Suprapubic skin (tissue), 4 donors: Measurements from ENCODE around the gene ANO9. TPM values are rescaled to one million over a fixed set of nuclear protein-coding genes. Genes with fewer than 3 reads are reported as not detected.

Source experiments
- DNase-seq, 2 donors: peaks; one replicate each; pipeline ENCODE4 v3.0.0-alpha.2; 2019; ENCODE audit warnings: low spot score in 2 of 2
- H3K27ac ChIP-seq: fragments of 200-600 bp; sonication (generic); one replicate; pipeline ENCODE4 v1.5.1; 2019
- H3K27me3 ChIP-seq: fragments of 200-600 bp; sonication (generic); one replicate; pipeline ENCODE4 v1.5.1; 2019
- H3K36me3 ChIP-seq: fragments of 200-600 bp; sonication (generic); one replicate; pipeline ENCODE4 v1.5.1; 2019
- H3K4me1 ChIP-seq: fragments of 200-600 bp; sonication (generic); one replicate; pipeline ENCODE4 v1.5.1; 2019
- H3K4me3 ChIP-seq: fragments of 200-600 bp; sonication (generic); one replicate; pipeline ENCODE4 v1.5.1; 2019; ENCODE audit warnings: mild to moderate bottlenecking
- H3K9me3 ChIP-seq: fragments of 200-600 bp; sonication (generic); one replicate; pipeline ENCODE4 v1.5.1; 2019
- CTCF ChIP-seq, 2 donors: fragments of 200-600 bp in 1 of 2; fragments of 450-650 bp in 1 of 2; sonication (generic) in 1 of 2; IDR thresholded peaks; one replicate each; pipeline ENCODE4 v1.5.1; 2016 to 2019; ENCODE audit warnings: antibody characterized with exemption in 2 of 2, mild to moderate bottlenecking in 1 of 2, moderate library complexity in 1 of 2
- EP300 ChIP-seq: sonication (generic); formaldehyde crosslinking; IDR thresholded peaks from one replicate; pipeline ENCODE4 v1.6.1; 2017; ENCODE audit warnings: antibody characterized with exemption
- POLR2A ChIP-seq, 2 donors: fragments of 450-650 bp; IDR thresholded peaks; one replicate each; pipeline ENCODE4 v1.6.1; 2017; ENCODE audit warnings: antibody characterized with exemption in 2 of 2, mild to moderate bottlenecking in 2 of 2, moderate library complexity in 2 of 2
- POLR2AphosphoS5 ChIP-seq, 3 donors: sonication (generic); formaldehyde crosslinking; IDR thresholded peaks; one replicate each; pipeline ENCODE4 v1.6.1; 2017; ENCODE audit warnings: antibody characterized with exemption in 3 of 3
- WGBS: methylation state at CpG from one replicate; pipeline ENCODE4 v1.1.5; 2018; 5-methylcytosine and 5-hydroxymethylcytosine counted together
- total RNA-seq, 4 donors: library from RNA; depleted of rRNA; stranded (reverse); fragments of >200 nt; gene quantifications; one replicate each; pipeline ENCODE4 v1.1.0, GENCODE V29; 2016

The ANO9 gene
- total RNA-seq, 4 donors from 2014 or later = 76.8 to 166 (median 103) TPM

GRCh38 chr11:409008-409599, 32.7 kb downstream of the ANO9 start:
- Histone ChIP-seq H3K9me3 (no peaks in the 10 kb centered on the region), H3K4me1 (peaks cover 39% of the 10 kb centered on the region), H3K4me3 (no peak overlapping the region), H3K27me3 (no peaks in the 10 kb centered on the region), H3K36me3 (peaks cover 8% of the 10 kb centered on the region), H3K27ac (no peak overlapping the region)
- no peak for TF ChIP-seq POLR2A (IDR thresholded peaks at IDR 0.05)
- TF ChIP-seq CTCF (IDR thresholded peaks at IDR 0.05) = no peak
- no peak for TF ChIP-seq POLR2AphosphoS5 (IDR thresholded peaks at IDR 0.05)
- TF ChIP-seq EP300 = no peak
- no CpG with 5 or more reads among the region's 7 CpGs for WGBS
- DNase-seq = no peak

GRCh38 chr11:408154-409007, 33.4 kb downstream of the ANO9 start:
- peaks cover 39% of the 10 kb centered on the region for H3K4me1 ChIP-seq
- H3K9me3 ChIP-seq = no peaks in the 10 kb centered on the region

GRCh38 chr11:407651-408123, 34.1 kb downstream of the ANO9 start:
- no peak for DNase-seq
- H3K27me3 ChIP-seq = no peaks in the 10 kb centered on the region
- peaks cover 19% of the 10 kb centered on the region for H3K36me3 ChIP-seq
- H3K27ac ChIP-seq = no peak overlapping the region
- no peak for TF ChIP-seq EP300
- no peak for TF ChIP-seq POLR2A (IDR thresholded peaks at IDR 0.05)
- TF ChIP-seq CTCF (IDR thresholded peaks at IDR 0.05) = no peak
- peaks cover 37% of the 10 kb centered on the region for H3K4me1 ChIP-seq
- WGBS = 0% methylated on average over 1 of the region's 28 CpGs
- H3K4me3 ChIP-seq = peak overlapping the region; percentile 3
- no peaks in the 10 kb centered on the region for H3K9me3 ChIP-seq

More at GRCh38 chr11:408154-409007, 33.4 kb downstream of the ANO9 start:
- whole genome bisulfite sequencing = 84% methylated on average over 11 of the region's 15 CpGs
- no peaks in the 10 kb centered on the region for H3K27me3 ChIP-seq
- TF ChIP-seq POLR2AphosphoS5 (IDR thresholded peaks at IDR 0.05) = no peak
- TF ChIP-seq EP300 = no peak
- no peak for TF ChIP-seq POLR2A (IDR thresholded peaks at IDR 0.05)
- no peak for TF ChIP-seq CTCF (IDR thresholded peaks at IDR 0.05)
- peaks cover 14% of the 10 kb centered on the region for H3K36me3 ChIP-seq
- H3K4me3 ChIP-seq = no peak overlapping the region
- no peak overlapping the region for H3K27ac ChIP-seq
- DNase-seq = no peak

- no peak for TF ChIP-seq EP300
- TF ChIP-seq POLR2AphosphoS5 (IDR thresholded peaks at IDR 0.05) = peak in 1 of 3 donors; percentile 26
- H3K27me3 ChIP-seq = no peaks in the 10 kb centered on the region
- WGBS = 0% methylated on average over 8 of the region's 91 CpGs
- no peaks in the 10 kb centered on the region for H3K9me3 ChIP-seq
- H3K27ac ChIP-seq = peak overlapping the region; percentile 70
- H3K4me1 ChIP-seq = peaks cover 37% of the 10 kb centered on the region
- H3K4me3 ChIP-seq = peak overlapping the region; percentile 67
- DNase-seq = peak in 1 of 2 donors; percentile 91
- H3K36me3 ChIP-seq = peaks cover 19% of the 10 kb centered on the region
Observed at GRCh38 chr11:406796-407650, 34.8 kb downstream of the ANO9 start.

GRCh38 chr11:405954-406795, 35.6 kb downstream of the ANO9 start:
- Histone ChIP-seq H3K4me1 (peaks cover 37% of the 10 kb centered on the region), H3K9me3 (no peaks in the 10 kb centered on the region), H3K4me3 (peak overlapping the region; percentile 67), H3K27ac (peak overlapping the region; percentile 70), H3K27me3 (no peaks in the 10 kb centered on the region), H3K36me3 (peaks cover 19% of the 10 kb centered on the region)
- TF ChIP-seq EP300 (no peak), POLR2AphosphoS5 (IDR thresholded peaks at IDR 0.05) (no peak), POLR2A (IDR thresholded peaks at IDR 0.05) (no peak), CTCF (IDR thresholded peaks at IDR 0.05) (no peak)
- WGBS = 45% methylated on average over 8 of the region's 47 CpGs
- peak in 1 of 2 donors; percentile 73 for DNase-seq
